Cardiac muscle cell (in vitro differentiated cells and primary cell): ENCODE data around the gene BICD1. TPM values are rescaled to one million over a fixed set of nuclear protein-coding genes. Genes with fewer than 3 reads are reported as not detected.

Experiments
- DNase-seq, 2 donors: peaks; one replicate each; pipeline versions ENCODE4 v3.0.0 to v3.0.0-alpha.2; 2010 to 2017; ENCODE audit warnings: low read depth in 1 of 2, low spot score in 1 of 2
- H3K27ac ChIP-seq: fragments of 200-600 bp; sonication (generic); 2 replicates; pipeline ENCODE4 v1.5.1; 2016
- H3K27me3 ChIP-seq: fragments of 200-600 bp; sonication (generic); 2 replicates; pipeline ENCODE4 v1.6.0; 2016; ENCODE audit warnings: control low read depth
- H3K36me3 ChIP-seq: fragments of 200-600 bp; sonication (generic); 2 replicates; pipeline ENCODE4 v1.5.1; 2016; ENCODE audit warnings: control low read depth
- H3K4me1 ChIP-seq: fragments of 200-600 bp; sonication (generic); 2 replicates; pipeline ENCODE4 v1.8.1; 2017; ENCODE audit warnings: low read depth, mild to moderate bottlenecking, mixed run types
- H3K4me3 ChIP-seq: fragments of 200-600 bp; sonication (generic); 2 replicates; pipeline ENCODE4 v1.5.1; 2016; ENCODE audit warnings: mild to moderate bottlenecking
- H3K9me3 ChIP-seq: fragments of 200-600 bp; sonication (generic); 2 replicates; pipeline ENCODE4 v1.5.1; 2017; ENCODE audit warnings: low read depth, mild to moderate bottlenecking, control low read depth
- polyA plus RNA-seq: library from polyadenylated mRNA; unstranded; fragments of >200 nt; fragmentation: Nextera tagmentation; extraction: Ambion mirVana; gene quantifications from 2 replicates; pipeline ENCODE4 v1.2.1, GENCODE V29; 2016
- total RNA-seq: library from RNA; depleted of rRNA; stranded (reverse); fragments of >200 nt; gene quantifications from 2 replicates; pipeline ENCODE4 v1.2.3, GENCODE V29; 2016
- TF ChIP-seq, protein P1 (sequence below): IDR thresholded peaks from 2 replicates; pipeline ENCODE4 v1.5.1; 2012; ENCODE audit warnings: low read depth, mild to moderate bottlenecking, low read length

The BICD1 gene
- total and polyA plus RNA-seq, 2 experiments from 2014 or later = 13.3 to 16.6 TPM

DNA sequence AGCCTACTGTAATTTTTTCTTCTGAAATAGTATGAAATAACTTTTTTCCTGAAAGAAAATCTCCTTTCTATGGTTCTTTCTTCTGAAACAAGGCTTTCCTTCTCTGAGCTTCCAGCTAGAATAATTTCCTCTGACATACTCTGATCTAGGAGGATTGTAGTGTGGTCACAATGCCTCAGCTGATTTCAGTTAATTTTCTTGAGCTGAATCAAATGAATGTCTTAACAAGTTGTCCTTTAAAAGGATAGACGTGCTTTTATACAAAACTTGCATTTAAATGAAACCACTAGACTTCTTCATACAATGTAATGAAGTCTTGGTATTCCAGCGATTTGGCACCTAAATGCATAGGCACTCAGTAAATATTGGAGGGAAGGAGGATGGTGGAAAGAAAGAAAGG lies 94.4 kb downstream of the BICD1 start:
- Histone ChIP-seq H3K4me3 (no peak overlapping the region), H3K27me3 (no peaks in the 10 kb centered on the region), H3K9me3 (no peaks in the 10 kb centered on the region), H3K27ac (no peak overlapping the region), H3K4me1 (no peaks in the 10 kb centered on the region), H3K36me3 (no peaks in the 10 kb centered on the region)
- TF ChIP-seq, protein P1, sequence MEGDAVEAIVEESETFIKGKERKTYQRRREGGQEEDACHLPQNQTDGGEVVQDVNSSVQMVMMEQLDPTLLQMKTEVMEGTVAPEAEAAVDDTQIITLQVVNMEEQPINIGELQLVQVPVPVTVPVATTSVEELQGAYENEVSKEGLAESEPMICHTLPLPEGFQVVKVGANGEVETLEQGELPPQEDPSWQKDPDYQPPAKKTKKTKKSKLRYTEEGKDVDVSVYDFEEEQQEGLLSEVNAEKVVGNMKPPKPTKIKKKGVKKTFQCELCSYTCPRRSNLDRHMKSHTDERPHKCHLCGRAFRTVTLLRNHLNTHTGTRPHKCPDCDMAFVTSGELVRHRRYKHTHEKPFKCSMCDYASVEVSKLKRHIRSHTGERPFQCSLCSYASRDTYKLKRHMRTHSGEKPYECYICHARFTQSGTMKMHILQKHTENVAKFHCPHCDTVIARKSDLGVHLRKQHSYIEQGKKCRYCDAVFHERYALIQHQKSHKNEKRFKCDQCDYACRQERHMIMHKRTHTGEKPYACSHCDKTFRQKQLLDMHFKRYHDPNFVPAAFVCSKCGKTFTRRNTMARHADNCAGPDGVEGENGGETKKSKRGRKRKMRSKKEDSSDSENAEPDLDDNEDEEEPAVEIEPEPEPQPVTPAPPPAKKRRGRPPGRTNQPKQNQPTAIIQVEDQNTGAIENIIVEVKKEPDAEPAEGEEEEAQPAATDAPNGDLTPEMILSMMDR = no peak
- DNase-seq = no peak

DNA sequence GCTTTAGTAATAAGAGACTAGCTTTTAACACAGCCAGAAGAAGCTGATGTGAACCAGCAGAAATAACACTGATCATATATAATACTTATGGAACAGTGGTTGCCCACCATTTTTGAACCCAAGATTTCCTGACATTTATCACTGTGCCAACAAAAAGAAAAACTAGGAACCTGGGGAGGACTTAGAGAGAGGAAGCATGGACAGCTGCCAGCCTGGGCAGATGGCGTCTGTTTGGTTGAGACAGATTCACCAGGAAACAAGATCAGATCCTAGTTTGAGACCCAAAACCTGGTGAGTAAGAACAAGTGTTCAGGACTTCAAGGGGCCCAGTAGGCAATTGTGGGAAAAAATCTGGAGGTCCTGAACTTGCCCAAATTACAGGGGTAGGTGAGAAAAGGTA lies 95.3 kb downstream of the BICD1 start:
- TF ChIP-seq, protein P1 = no peak
- no peak for DNase-seq
- Histone ChIP-seq H3K9me3 (no peaks in the 10 kb centered on the region), H3K27me3 (no peaks in the 10 kb centered on the region), H3K36me3 (no peaks in the 10 kb centered on the region), H3K4me1 (no peaks in the 10 kb centered on the region), H3K27ac (no peak overlapping the region), H3K4me3 (no peak overlapping the region)

DNA sequence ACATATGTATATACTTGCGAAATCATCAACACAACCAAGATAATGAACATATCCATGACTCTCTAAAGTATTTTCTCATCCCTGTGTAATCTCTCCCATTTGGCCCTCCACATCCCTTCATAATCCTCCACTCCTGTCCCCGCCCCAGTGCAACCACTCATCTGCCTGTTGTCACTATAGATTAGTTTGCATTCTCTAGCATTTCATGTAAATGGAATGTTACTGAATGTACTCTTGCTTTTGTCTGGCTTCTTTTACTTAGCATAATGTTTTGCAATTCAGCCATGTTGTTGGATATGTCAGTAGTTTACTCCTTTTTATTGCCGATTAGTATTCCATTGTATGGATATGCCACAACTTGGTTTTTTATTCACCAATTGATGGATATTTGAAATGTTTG lies 99.1 kb downstream of the BICD1 start:
- no peaks in the 10 kb centered on the region for H3K27me3 ChIP-seq
- no peaks in the 10 kb centered on the region for H3K9me3 ChIP-seq
- peak in 1 of 2 donors; percentile 2 for DNase-seq
- peaks cover 15% of the 10 kb centered on the region for H3K4me1 ChIP-seq
- H3K27ac ChIP-seq = no peak overlapping the region
- no peaks in the 10 kb centered on the region for H3K36me3 ChIP-seq
- TF ChIP-seq, protein P1 = no peak
- no peak overlapping the region for H3K4me3 ChIP-seq

DNA sequence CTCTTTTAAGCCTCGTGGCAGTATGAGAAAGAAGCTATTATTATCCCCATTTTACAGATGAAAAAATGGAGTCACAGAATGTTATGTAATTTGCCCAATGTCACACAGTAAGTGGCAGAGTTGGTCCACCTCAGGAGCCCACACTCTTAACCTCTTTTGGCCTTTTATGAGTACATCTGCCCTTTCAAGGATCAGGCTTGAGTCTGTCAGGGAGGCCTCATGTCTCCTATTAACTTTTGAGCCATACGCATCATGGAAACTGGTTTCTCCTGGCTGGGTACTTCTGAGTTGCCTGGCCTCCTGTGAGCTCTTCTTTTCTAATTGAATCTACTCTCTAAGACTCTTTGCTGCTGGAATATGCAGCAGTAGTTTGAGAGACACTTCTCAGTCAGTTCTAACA lies 101.7 kb downstream of the BICD1 start:
- H3K9me3 ChIP-seq = no peaks in the 10 kb centered on the region
- H3K4me3 ChIP-seq = no peak overlapping the region
- TF ChIP-seq, protein P1 = no peak
- no peak overlapping the region for H3K27ac ChIP-seq
- H3K27me3 ChIP-seq = no peaks in the 10 kb centered on the region
- H3K4me1 ChIP-seq = peaks cover 25% of the 10 kb centered on the region
- peak in 1 of 2 donors; percentile 3 for DNase-seq
- H3K36me3 ChIP-seq = no peaks in the 10 kb centered on the region

DNA sequence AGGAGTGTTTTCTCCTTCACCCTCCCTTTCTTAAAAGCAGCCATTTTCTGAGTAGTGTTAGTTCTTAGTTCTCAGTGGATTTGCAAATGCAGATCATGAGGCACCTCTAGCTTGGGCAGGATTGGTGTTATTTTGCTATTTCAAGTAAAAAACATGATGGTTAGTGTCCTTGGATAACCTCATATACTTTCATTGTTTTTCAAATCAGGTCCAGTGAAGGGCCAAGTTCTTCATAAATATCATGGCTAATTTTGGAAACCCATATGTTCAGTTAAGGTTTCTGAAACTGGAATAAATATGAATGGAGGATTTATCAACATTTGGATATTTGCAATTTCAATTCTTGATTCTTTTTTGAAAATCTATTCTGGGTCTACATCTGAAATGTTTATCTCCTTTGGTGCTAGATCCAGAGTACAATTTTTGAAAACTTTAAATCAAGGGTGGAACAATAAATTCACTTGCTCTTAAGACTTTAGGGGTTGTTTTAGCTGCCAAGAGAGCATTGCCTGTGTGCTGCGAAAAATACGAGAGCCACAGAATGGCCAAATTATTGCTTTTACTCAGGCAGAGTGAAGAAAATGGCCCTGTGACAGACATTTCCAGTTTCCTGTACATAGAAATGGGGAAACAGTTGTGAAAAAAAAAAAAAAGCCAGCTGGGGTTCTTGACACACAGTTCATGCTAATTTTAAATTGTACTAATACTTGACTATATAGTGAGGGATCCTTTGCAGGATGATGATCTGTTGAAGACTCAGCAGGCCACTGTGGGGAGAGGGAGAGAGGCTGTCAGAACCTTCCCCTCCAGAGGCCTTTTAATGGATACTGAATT lies 104.6 kb downstream of the BICD1 start:
- TF ChIP-seq, protein P1 = no peak
- no peaks in the 10 kb centered on the region for H3K36me3 ChIP-seq
- H3K27me3 ChIP-seq = no peaks in the 10 kb centered on the region
- peaks cover 25% of the 10 kb centered on the region for H3K4me1 ChIP-seq
- no peak overlapping the region for H3K4me3 ChIP-seq
- no peaks in the 10 kb centered on the region for H3K9me3 ChIP-seq
- H3K27ac ChIP-seq = peak overlapping the region; percentile 26
- no peak for DNase-seq
